Adrenal gland (tissue), 5 donors: Measurements from ENCODE around the gene RNF130.

ENCODE experiments used
- POLR2A ChIP-seq, 2 donors: fragments of 450-650 bp; IDR thresholded peaks; one replicate each; pipeline ENCODE4 v1.6.1; 2017; ENCODE audit warnings: antibody characterized with exemption in 2 of 2, mild to moderate bottlenecking in 2 of 2, moderate library complexity in 1 of 2
- TF ChIP-seq, protein P1 (sequence below), 6 experiments: fragments of 450-650 bp in 4 of 6; fragments of 200-600 bp in 2 of 6; sonication (generic) in 1 of 6; IDR thresholded peaks; 1 replicate in 5 of 6; 2 replicates in 1 of 6; pipeline versions ENCODE4 v1.5.1 to v1.8.0; 2016 to 2021; ENCODE audit warnings: antibody characterized with exemption in 6 of 6, mild to moderate bottlenecking in 2 of 6, moderate library complexity in 1 of 6
- donor health status: DM: no; HTN: no; CAD: no.

DNA sequence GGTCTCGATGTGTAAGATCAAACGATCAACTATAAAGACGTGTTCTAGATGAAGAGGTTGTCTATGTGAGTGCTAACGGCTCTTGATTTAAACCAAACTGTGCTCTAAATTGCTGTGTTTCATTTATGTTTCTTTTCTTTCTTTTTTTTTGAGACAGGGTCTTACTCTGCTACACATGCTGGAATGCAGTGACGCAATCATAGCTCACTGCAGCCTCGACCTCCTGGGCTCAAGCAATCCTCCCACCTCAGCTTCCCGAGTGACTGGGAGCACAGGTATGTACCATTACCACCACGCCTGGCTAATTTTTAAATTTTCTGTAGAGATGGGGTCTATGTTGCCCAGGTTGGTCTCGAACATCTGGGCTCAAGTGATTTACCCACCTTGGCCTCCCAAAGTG lies 24.0 kb upstream of the RNF130 start:
- TF ChIP-seq, protein P1, sequence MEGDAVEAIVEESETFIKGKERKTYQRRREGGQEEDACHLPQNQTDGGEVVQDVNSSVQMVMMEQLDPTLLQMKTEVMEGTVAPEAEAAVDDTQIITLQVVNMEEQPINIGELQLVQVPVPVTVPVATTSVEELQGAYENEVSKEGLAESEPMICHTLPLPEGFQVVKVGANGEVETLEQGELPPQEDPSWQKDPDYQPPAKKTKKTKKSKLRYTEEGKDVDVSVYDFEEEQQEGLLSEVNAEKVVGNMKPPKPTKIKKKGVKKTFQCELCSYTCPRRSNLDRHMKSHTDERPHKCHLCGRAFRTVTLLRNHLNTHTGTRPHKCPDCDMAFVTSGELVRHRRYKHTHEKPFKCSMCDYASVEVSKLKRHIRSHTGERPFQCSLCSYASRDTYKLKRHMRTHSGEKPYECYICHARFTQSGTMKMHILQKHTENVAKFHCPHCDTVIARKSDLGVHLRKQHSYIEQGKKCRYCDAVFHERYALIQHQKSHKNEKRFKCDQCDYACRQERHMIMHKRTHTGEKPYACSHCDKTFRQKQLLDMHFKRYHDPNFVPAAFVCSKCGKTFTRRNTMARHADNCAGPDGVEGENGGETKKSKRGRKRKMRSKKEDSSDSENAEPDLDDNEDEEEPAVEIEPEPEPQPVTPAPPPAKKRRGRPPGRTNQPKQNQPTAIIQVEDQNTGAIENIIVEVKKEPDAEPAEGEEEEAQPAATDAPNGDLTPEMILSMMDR (IDR thresholded peaks at IDR 0.05): no peak
- no peak for TF ChIP-seq POLR2A (IDR thresholded peaks at IDR 0.05)
